Body of pancreas (tissue), 4 donors: Measurements from ENCODE around the gene SIM2.

Experiments
- CTCF ChIP-seq, 7 experiments: fragments of 450-650 bp in 4 of 7; fragments of 200-600 bp in 3 of 7; sonication (generic) in 3 of 7; IDR thresholded peaks; one replicate each; pipeline ENCODE4 v1.5.1; 2016 to 2019; ENCODE audit warnings: antibody characterized with exemption in 7 of 7
- POLR2A ChIP-seq, 3 donors: fragments of 450-650 bp; IDR thresholded peaks; one replicate each; pipeline ENCODE4 v1.6.1; 2016; ENCODE audit warnings: antibody characterized with exemption in 3 of 3, mild to moderate bottlenecking in 2 of 3

GRCh38 chr21:36747041-36747814 lies 48.3 kb downstream of the SIM2 start:
- TF ChIP-seq POLR2A (IDR thresholded peaks at IDR 0.05) (no peak), CTCF (IDR thresholded peaks at IDR 0.05) (no peak)
